ENCODE results near the gene OLFM3.

Gene OLFM3

GRCh38 chr1:101996825-101997465 is at the start of gene OLFM3:
OLFM3 (minus strand) TSS chr1:101996926.
- DNase-seq = peak; percentile 44

DNA sequence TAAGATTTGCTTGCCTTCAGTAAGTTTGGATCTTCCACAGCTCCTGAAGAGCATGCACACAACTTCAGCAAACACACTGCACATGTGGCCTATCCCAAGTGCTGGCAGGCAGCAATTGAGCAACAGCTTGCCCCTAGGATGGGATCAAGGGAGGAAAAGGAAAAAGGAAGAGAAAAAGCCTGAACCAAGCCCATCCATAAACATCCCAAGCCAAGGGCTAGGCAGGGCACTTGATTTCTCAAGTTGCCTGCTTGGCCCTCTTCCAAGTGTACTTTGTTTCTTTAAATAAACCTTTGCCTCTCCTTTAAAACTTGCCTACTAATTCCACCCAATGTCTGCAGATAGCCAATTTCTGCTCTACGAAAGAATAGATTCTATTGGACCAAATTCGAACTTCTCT is 49.0 kb upstream of the OLFM3 start:
- no peak for DNase-seq

DNA sequence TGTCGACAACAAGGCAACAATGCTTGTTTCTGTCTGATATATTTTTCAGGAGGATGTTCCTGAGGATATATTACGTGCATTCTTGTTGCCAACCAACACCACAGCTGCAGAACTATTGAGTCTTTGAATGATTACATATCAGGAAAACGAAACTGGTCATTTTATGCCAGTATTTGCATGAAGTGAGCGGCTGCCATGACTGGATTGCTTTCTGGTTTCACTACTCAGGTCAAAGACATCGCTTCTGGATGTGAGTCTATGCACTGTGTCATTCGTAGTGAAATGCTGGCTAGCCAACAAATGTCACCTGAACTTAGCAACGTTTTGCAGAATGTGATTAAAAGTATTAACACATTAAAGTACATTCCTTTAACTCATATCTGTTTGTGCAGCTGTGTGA is 35.8 kb upstream of the OLFM3 start:
- no peak for DNase-seq

- DNase-seq = no peak
Observed at GRCh38 chr1:102019530-102019929, 22.8 kb upstream of the OLFM3 start.

GRCh38 chr1:102015728-102016127 is 19.0 kb upstream of the OLFM3 start:
- DNase-seq = no peak

- peak; percentile 54 for DNase-seq
Observed at GRCh38 chr1:102002057-102002456, 5.3 kb upstream of the OLFM3 start.

GRCh38 chr1:101995984-101996745 is 561 bp downstream of the OLFM3 start:
- DNase-seq = peak; percentile 50

- peak; percentile 11 for DNase-seq
Observed at GRCh38 chr1:101993710-101994109, 3.0 kb downstream of the OLFM3 start.

DNA sequence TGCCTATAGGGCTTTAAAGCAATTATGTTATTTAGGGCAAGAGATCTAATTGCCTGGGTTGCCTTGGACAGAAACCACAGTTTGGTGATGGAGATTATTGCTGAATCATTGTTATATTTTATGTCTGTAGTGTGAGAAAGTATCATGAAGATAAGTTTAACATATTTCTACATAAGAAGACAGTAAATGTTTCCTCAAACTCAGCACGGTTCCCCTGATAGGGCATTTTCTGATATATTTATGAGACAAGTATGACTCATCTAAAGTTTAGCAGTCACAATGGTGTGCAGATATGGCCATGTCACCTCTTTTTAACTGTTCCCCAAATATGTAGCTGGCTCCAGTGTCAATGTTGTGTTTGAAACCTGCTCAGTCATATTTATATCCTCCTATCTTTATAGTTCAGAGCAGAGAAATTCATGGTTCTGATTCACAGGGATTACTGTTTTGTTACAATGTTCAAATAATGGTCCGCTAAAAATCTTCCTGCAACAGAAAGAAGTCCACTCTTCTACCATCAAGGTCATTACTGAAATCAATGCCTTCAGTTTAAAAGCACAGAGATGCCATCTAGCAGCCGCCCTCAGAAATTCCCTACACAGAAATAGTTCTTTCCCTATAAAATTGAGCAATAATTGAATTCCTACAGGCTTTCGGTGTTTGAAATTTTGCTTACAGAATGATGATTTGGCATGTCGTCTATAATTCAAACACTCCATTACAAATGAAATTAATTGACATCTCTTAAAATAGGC is 3.7 kb downstream of the OLFM3 start:
- no peak for DNase-seq

DNA sequence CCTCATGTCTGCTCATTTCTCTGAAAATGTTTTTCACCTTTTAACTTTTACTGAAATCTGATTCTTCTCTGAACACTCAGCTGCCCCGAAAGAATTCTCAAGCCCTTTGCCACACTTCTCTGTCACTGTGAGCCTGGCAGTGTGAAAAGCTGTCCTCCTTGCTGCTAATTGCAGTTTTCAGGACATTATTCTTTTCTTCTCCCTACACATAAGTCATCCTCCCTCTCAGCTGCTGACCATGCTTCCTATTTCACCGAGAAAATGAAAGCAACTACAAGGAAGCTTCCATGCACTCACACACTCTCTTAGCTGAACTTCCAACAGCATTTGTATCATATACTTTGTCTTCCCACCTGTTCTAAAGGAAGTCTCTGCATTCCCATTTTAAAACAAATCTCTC is 15.8 kb downstream of the OLFM3 start:
- DNase-seq = no peak

DNA sequence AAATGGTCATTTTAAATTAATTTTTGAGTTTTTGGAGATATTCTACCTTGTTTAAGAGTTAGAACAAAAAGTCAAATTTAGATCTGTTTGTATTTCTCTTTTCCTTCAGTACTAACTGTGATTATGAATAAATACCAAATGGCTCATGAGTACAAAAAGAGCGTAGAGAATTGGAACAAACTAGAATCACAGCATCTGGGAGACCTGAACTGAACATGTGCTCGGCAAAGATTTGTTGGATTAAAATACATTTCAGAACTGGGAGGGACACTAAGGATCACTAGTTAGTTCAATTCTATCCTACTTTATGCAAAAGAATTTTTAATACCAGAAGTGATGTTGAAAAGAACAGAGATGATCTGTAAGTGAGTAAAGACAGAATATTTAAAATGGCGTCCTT is 19.5 kb downstream of the OLFM3 start:
- DNase-seq = no peak

GRCh38 chr1:101976161-101976560 is 20.6 kb downstream of the OLFM3 start:
- DNase-seq = no peak

DNA sequence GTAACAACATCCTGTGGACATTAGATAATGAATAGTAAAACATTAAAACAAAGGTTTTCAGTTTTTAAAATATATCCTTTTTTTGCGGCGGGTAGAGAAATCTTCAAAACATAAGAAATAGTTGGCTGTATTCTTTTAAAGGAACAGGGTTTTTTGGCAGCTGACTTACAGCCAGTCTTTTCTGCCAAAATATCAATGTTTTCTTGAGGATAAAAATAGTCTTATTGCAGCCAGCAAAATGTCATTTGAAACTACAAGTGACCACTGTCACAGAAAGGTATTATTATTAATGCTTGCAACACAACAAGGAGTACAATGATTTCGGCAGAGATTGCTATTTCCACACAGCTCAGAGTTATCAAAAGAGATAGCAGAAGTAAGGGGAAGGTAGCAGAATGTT is 21.4 kb downstream of the OLFM3 start:
- no peak for DNase-seq

DNA sequence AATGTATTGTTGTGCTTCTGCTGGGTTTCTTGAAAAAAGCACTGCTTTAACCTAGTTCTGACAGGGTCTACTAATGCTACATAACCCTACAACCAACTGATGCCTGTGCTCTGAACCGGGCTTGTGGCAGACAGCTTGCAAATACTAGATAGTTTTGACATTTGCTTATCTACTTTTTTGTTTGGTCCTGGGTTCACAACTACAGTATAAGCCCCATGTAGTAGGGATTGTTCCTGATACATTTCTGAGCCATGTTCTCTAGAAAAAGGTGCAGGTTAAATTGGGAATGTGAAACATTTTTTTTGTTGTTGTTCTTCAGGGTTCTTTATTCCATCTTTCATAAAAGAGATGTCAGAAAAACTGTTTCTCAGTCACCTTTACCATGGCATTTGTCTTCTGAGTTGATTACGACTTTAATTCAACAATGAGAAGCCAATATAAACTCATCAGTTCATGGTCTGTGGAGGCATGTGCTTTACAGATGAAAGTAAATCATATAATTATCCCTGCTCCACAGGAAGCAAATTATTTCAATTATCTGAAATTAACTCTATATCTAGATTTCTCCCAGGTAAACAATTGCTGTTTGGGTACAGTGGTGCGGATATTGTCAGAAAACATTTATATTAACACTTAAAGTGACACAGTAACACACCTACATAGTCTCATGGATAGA is 22.0 kb downstream of the OLFM3 start:
- DNase-seq = no peak

DNA sequence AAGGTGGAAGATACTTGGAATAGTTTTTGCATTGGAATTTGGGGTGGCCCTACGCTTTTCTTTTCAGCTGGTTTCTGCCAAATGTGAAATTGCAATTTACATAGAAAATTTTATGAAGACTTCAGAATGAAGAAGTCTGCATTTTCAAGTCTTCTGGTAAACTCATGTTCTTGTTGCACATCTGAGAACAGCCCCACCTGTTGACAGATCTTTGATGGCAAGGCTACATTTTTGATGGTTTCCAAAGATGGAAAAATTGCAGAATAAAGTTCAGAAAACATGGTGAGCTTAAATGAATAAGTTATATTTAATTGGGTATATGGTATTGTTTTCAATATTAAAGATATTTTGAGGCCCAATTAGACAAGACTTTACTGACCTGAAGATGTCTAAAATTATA is 25.4 kb downstream of the OLFM3 start:
- DNase-seq = no peak

GRCh38 chr1:101967871-101968270 is 28.9 kb downstream of the OLFM3 start:
- DNase-seq = no peak

DNA sequence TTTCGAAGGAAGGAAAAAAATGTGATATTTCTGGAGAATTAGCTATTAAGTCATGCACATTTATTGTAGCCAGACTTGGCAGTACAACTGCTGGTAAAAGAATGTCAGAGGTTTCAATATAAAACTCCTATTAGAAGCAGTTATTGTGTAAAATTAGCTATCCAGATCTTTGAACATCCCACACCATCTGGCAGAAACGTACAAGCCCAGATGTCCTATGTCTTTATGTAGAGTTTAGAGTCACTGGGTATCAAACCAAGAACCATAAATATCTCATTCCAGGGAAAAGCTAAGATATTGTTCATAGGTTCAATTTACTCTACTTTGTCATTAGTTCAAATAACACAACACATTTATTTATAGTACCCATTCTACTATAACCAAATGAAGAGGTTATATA is 31.4 kb downstream of the OLFM3 start:
- no peak for DNase-seq

DNA sequence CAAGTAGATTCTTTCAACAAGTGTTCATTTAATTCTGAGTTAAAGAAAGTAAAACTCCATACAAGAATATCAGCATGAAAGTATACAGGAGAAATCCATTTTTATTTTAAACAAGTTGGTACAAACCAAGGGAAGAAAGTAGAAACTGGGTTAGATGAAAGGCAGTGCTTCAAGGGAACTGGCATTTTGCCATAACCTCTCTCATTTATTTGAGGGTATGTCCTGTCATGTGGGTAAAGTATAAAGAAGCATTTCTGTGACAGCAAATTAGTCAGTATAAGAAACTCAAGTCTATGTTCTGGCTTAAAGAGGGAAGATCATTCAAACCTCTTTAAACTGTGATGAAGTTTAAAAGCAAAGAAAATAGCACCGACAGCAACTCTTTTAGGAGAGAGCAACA is 32.0 kb downstream of the OLFM3 start:
- no peak for DNase-seq

- no peak for DNase-seq
Observed at GRCh38 chr1:101960142-101960541, 36.6 kb downstream of the OLFM3 start.

GRCh38 chr1:101959456-101959855 is 37.3 kb downstream of the OLFM3 start:
- DNase-seq = no peak

- no peak for DNase-seq
Observed at GRCh38 chr1:101957771-101958170, 39.0 kb downstream of the OLFM3 start.

GRCh38 chr1:101953623-101954022 is 43.1 kb downstream of the OLFM3 start:
- DNase-seq = no peak

DNA sequence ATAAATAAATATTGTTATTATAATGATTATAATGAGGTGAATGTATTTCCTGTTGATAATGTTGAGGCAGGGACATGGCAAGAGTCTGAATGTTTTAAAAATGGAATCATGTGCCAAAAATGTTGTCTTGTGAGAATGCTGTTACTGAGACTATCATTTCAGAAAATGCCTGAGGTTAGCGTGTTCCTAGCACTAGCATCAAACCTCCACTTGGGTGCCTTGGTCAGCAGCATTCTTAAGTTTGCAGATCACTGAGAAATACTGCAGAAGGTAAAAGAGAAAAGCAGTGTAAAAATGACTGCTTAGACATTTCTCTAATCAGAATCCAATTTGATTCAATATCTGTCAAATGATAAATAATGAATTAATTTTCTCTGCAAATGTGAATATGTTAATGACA is 50.8 kb downstream of the OLFM3 start:
- DNase-seq = no peak
